ENCODE data around the gene LMNB1. TPM values are rescaled to one million over a fixed set of nuclear protein-coding genes. Genes with fewer than 3 reads are reported as not detected.

Gene LMNB1
- total RNA-seq, 2 donors from 2014 or later: 12.7 to 15.9 TPM

GRCh38 chr5:126742425-126742824 is 34.5 kb upstream of the LMNB1 start:
- Histone ChIP-seq H3K4me1 (ENCODE audit: control insufficient read depth in 1 of 2, low read depth in 2 of 2) (no peaks in the 10 kb centered on the region), H3K4me3 (no peak overlapping the region), H3K27ac (no peak overlapping the region), H3K27me3 (replicated peaks; ENCODE audit: insufficient read depth) (no peaks in the 10 kb centered on the region), H3K9me3 (no peaks in the 10 kb centered on the region), H3K36me3 (no peaks in the 10 kb centered on the region)
- no peak for ATAC-seq (ENCODE audit: insufficient number of reproducible peaks, low FRiP score, low read depth)
- no peak for DNase-seq (ENCODE audit: low spot score)
- no peak for TF ChIP-seq CTCF (IDR thresholded peaks at IDR 0.05)

- no peaks in the 10 kb centered on the region for H3K36me3 ChIP-seq
- DNase-seq (ENCODE audit: low spot score) (no peak), ATAC-seq (ENCODE audit: insufficient number of reproducible peaks, low FRiP score, low read depth) (no peak)
- no peak overlapping the region for H3K4me3 ChIP-seq
- H3K9me3 ChIP-seq: no peaks in the 10 kb centered on the region
- no peak for TF ChIP-seq CTCF (IDR thresholded peaks at IDR 0.05)
- H3K27me3 ChIP-seq (replicated peaks; ENCODE audit: insufficient read depth): no peaks in the 10 kb centered on the region
- H3K27ac ChIP-seq: no peak overlapping the region
- no peaks in the 10 kb centered on the region for H3K4me1 ChIP-seq (ENCODE audit: control insufficient read depth in 1 of 2, low read depth in 2 of 2)
Observed at GRCh38 chr5:126744836-126745235, 32.1 kb upstream of the LMNB1 start.

- DNase-seq (ENCODE audit: low spot score): no peak
- Histone ChIP-seq H3K27ac (no peak overlapping the region), H3K36me3 (no peaks in the 10 kb centered on the region), H3K27me3 (replicated peaks; ENCODE audit: insufficient read depth) (no peaks in the 10 kb centered on the region), H3K9me3 (no peaks in the 10 kb centered on the region), H3K4me1 (ENCODE audit: control insufficient read depth in 1 of 2, low read depth in 2 of 2) (no peaks in the 10 kb centered on the region), H3K4me3 (no peak overlapping the region)
- no peak for ATAC-seq (ENCODE audit: insufficient number of reproducible peaks, low FRiP score, low read depth)
- no peak for TF ChIP-seq CTCF (IDR thresholded peaks at IDR 0.05)
Observed at GRCh38 chr5:126745259-126745992, 31.5 kb upstream of the LMNB1 start.

- no peak overlapping the region for H3K4me3 ChIP-seq
- no peaks in the 10 kb centered on the region for H3K27me3 ChIP-seq (replicated peaks; ENCODE audit: insufficient read depth)
- TF ChIP-seq CTCF (IDR thresholded peaks at IDR 0.05): no peak
- H3K27ac ChIP-seq: no peak overlapping the region
- ATAC-seq (ENCODE audit: insufficient number of reproducible peaks, low FRiP score, low read depth): no peak
- H3K9me3 ChIP-seq: no peaks in the 10 kb centered on the region
- no peak for DNase-seq (ENCODE audit: low spot score)
- H3K36me3 ChIP-seq: no peaks in the 10 kb centered on the region
- H3K4me1 ChIP-seq (ENCODE audit: control insufficient read depth in 1 of 2, low read depth in 2 of 2): no peaks in the 10 kb centered on the region
Observed at GRCh38 chr5:126746290-126746689, 30.6 kb upstream of the LMNB1 start.

GRCh38 chr5:126752081-126752785 is 24.7 kb upstream of the LMNB1 start:
- Histone ChIP-seq H3K4me3 (no peak overlapping the region), H3K4me1 (ENCODE audit: control insufficient read depth in 1 of 2, low read depth in 2 of 2) (no peaks in the 10 kb centered on the region), H3K27ac (no peak overlapping the region), H3K27me3 (replicated peaks; ENCODE audit: insufficient read depth) (no peaks in the 10 kb centered on the region), H3K36me3 (no peaks in the 10 kb centered on the region), H3K9me3 (no peaks in the 10 kb centered on the region)
- DNase-seq (ENCODE audit: low spot score) (no peak), ATAC-seq (ENCODE audit: insufficient number of reproducible peaks, low FRiP score, low read depth) (no peak)
- TF ChIP-seq CTCF (IDR thresholded peaks at IDR 0.05): no peak

Data from thoracic aorta (tissue), 2 donors.